K562 (cell line): Measurements from ENCODE around the gene KIT. TPM values are rescaled to one million over a fixed set of nuclear protein-coding genes. Genes with fewer than 3 reads are reported as not detected.

Source experiments
- FOXA1 ChIP-seq: fragments of 450-650 bp; IDR thresholded peaks from 2 replicates; pipeline ENCODE4 v1.6.1; 2016; ENCODE audit warnings: mild to moderate bottlenecking, borderline replicate concordance
- GTF2B ChIP-seq: IDR thresholded peaks from 2 replicates; pipeline ENCODE4 v1.6.1; 2011; ENCODE audit not compliant: insufficient read length; ENCODE audit errors: extremely low read depth
- RFX7 ChIP-seq: fragments of 250-450 bp; sonication (Bioruptor Pico); IDR thresholded peaks from 2 replicates; pipeline ENCODE4 v1.5.1; 2021; ENCODE audit warnings: mild to moderate bottlenecking
- THAP12 ChIP-seq: fragments of 250-450 bp; sonication (Bioruptor Pico); IDR thresholded peaks from 2 replicates; pipeline ENCODE4 v1.9.0; 2021; ENCODE audit warnings: mild to moderate bottlenecking, inconsistent platforms
- TSHZ1 ChIP-seq: fragments of 250-450 bp; sonication (Bioruptor Pico); IDR thresholded peaks from 2 replicates; pipeline ENCODE4 v1.4.0; 2020; ENCODE audit warnings: mild to moderate bottlenecking, moderate library complexity
- ZNF407 ChIP-seq: fragments of 450-650 bp; IDR thresholded peaks from 2 replicates; pipeline ENCODE4 v1.6.1; 2016; ENCODE audit warnings: low read depth
- ZNF780A ChIP-seq: fragments of 250-450 bp; sonication (Bioruptor Pico); IDR thresholded peaks from 2 replicates; pipeline ENCODE4 v1.5.0; 2021; ENCODE audit warnings: mild to moderate bottlenecking
- polyA plus RNA-seq, 8 experiments: library from polyadenylated mRNA; depleted of rRNA in 4 of 8; stranded (reverse) in 5 of 8; unstranded in 3 of 8; fragments of >200 nt; fragmentation: Nextera tagmentation in 2 of 8; fragmentation: Illumina TruSeq in 1 of 8; extraction: Ambion mirVana in 2 of 8; extraction: Trizol in 1 of 8; gene quantifications; 2 replicates each; pipeline versions ENCODE4 v1.2.1 to v1.2.3, GENCODE V29; 2011 to 2014; ENCODE audit warnings: inconsistent platforms in 1 of 8, missing spikeins in 1 of 8
- total RNA-seq, 7 experiments: library from RNA; depleted of rRNA in 6 of 7; stranded (reverse); fragments of >200 nt in 6 of 7; fragmentation: Illumina TruSeq in 2 of 7; extraction: Trizol in 2 of 7; gene quantifications; 2 replicates each; pipeline versions ENCODE4 v1.2.1 to v1.2.3, GENCODE V29; 2011 to 2021; ENCODE audit warnings: low replicate concordance in 1 of 7

The KIT gene
- total and polyA plus RNA-seq, 9 of the 15 experiments (the other 6 are each of a cell fraction or from before 2014, with no cell fraction given): 0.27 to 5.6 (median 0.57) TPM

GRCh38 chr4:54767376-54767775, 109.6 kb downstream of the KIT start (continued):
- TF ChIP-seq THAP12 (CRISPR knock-in tag) (no peak), ZNF780A (CRISPR knock-in tag) (no peak), RFX7 (CRISPR knock-in tag) (no peak), FOXA1 (no peak), TSHZ1 (CRISPR knock-in tag) (no peak), ZNF407 (no peak), GTF2B (no peak)
